HepG2 (cell line): ENCODE results near the gene NAB2. TPM values are rescaled to one million over a fixed set of nuclear protein-coding genes. Genes with fewer than 3 reads are reported as not detected.

Experiments
- ATM ChIP-seq: fragments of 450-650 bp; IDR thresholded peaks from 2 replicates; pipeline ENCODE4 v1.7.1; 2017; ENCODE audit warnings: mild to moderate bottlenecking, borderline replicate concordance
- CCDC6 ChIP-seq: sonication (generic); formaldehyde crosslinking; IDR thresholded peaks from 2 replicates; pipeline ENCODE4 v1.8.1; 2022; ENCODE audit warnings: mild to moderate bottlenecking, missing genetic modification reagents, moderate library complexity
- ERF ChIP-seq: IDR thresholded peaks from 2 replicates; pipeline ENCODE4 v1.6.1; 2018; ENCODE audit warnings: missing biosample characterization, missing genetic modification reagents
- FOXJ3 ChIP-seq: sonication (generic); formaldehyde crosslinking; IDR thresholded peaks from 2 replicates; pipeline ENCODE4 v1.4.0; 2020; ENCODE audit warnings: missing genetic modification reagents, mild to moderate bottlenecking, borderline replicate concordance
- HIVEP1 ChIP-seq: sonication (generic); formaldehyde crosslinking; IDR thresholded peaks from 2 replicates; pipeline ENCODE4 v1.4.0; 2020; ENCODE audit warnings: mild to moderate bottlenecking, missing genetic modification reagents
- HMGA1 ChIP-seq: sonication (generic); formaldehyde crosslinking; conservative IDR thresholded peaks from 2 replicates; pipeline ENCODE4 v1.4.0; 2020; ENCODE audit warnings: missing genetic modification reagents
- HMGXB4 ChIP-seq, 2 experiments: sonication (generic) in 1 of 2; formaldehyde crosslinking in 1 of 2; IDR thresholded peaks; 2 replicates each; pipeline versions ENCODE4 v1.4.0 to v1.6.1; 2018 to 2020; ENCODE audit warnings: missing genetic modification reagents in 2 of 2, borderline replicate concordance in 1 of 2, low read depth in 1 of 2, mild to moderate bottlenecking in 1 of 2, missing biosample characterization in 1 of 2
- IKZF5 ChIP-seq: IDR thresholded peaks from 2 replicates; pipeline ENCODE4 v1.6.1; 2018; ENCODE audit warnings: missing genetic modification reagents, mild to moderate bottlenecking, missing compliant biosample characterization
- KDM1A ChIP-seq: IDR thresholded peaks from 2 replicates; pipeline ENCODE4 v1.6.1; 2016; ENCODE audit warnings: missing compliant biosample characterization
- MTERF4 ChIP-seq: sonication (generic); formaldehyde crosslinking; IDR thresholded peaks from 2 replicates; pipeline ENCODE4 v1.8.0; 2023; ENCODE audit warnings: mild to moderate bottlenecking, missing genetic modification reagents
- PHB2 ChIP-seq: fragments of 450-650 bp; IDR thresholded peaks from 2 replicates; pipeline ENCODE4 v1.6.1; 2018; ENCODE audit not compliant: partially characterized antibody
- POLR2G ChIP-seq: fragments of 200-400 bp; formaldehyde crosslinking; IDR thresholded peaks from 2 replicates; pipeline ENCODE4 v1.6.1; 2018; ENCODE audit warnings: mild to moderate bottlenecking, low read depth, low read length, moderate library complexity
- REL ChIP-seq: sonication (generic); formaldehyde crosslinking; conservative IDR thresholded peaks from 2 replicates; pipeline ENCODE4 v1.8.0; 2022; ENCODE audit warnings: mild to moderate bottlenecking, missing genetic modification reagents, moderate library complexity
- TCF7 ChIP-seq: sonication (generic); IDR thresholded peaks from 2 replicates; pipeline ENCODE4 v1.6.1; 2016; ENCODE audit warnings: antibody characterized with exemption, low read depth
- polyA plus RNA-seq, 8 experiments: library from polyadenylated mRNA; depleted of rRNA in 3 of 8; stranded (reverse) in 7 of 8; unstranded in 1 of 8; fragments of >200 nt; fragmentation: Illumina TruSeq in 4 of 8; extraction: Trizol in 4 of 8; gene quantifications; 2 replicates each; pipeline versions ENCODE4 v1.2.1 to v1.2.3, GENCODE V29; 2011 to 2016; ENCODE audit warnings: low read depth in 4 of 8, missing spikeins in 1 of 8, mixed read lengths in 1 of 8; ENCODE audit not compliant: insufficient read depth in 1 of 8
- total RNA-seq, 5 experiments: library from RNA; depleted of rRNA; stranded (reverse); fragments of >200 nt; fragmentation: Illumina TruSeq; extraction: Trizol; gene quantifications; 2 replicates each; pipeline ENCODE4 v1.2.3, GENCODE V29; 2016; ENCODE audit warnings: low read depth in 1 of 5
- TF ChIP-seq, protein P1 (sequence below): sonication (generic); formaldehyde crosslinking; IDR thresholded peaks from 2 replicates; pipeline ENCODE4 v1.4.0; 2020; ENCODE audit warnings: missing genetic modification reagents
- TF ChIP-seq, protein P2 (sequence below): sonication (generic); formaldehyde crosslinking; IDR thresholded peaks from 2 replicates; pipeline ENCODE4 v1.5.1; 2020; ENCODE audit warnings: missing genetic modification reagents, mild to moderate bottlenecking, borderline replicate concordance
- TF ChIP-seq, protein P3 (sequence below): sonication (generic); formaldehyde crosslinking; IDR thresholded peaks from 2 replicates; pipeline ENCODE4 v1.4.0; 2020; ENCODE audit warnings: missing genetic modification reagents

Gene NAB2
- total and polyA plus RNA-seq, 2 of the 13 experiments (the other 11 are each of a cell fraction or from before 2014, with no cell fraction given): 11.7 to 12.9 TPM

DNA sequence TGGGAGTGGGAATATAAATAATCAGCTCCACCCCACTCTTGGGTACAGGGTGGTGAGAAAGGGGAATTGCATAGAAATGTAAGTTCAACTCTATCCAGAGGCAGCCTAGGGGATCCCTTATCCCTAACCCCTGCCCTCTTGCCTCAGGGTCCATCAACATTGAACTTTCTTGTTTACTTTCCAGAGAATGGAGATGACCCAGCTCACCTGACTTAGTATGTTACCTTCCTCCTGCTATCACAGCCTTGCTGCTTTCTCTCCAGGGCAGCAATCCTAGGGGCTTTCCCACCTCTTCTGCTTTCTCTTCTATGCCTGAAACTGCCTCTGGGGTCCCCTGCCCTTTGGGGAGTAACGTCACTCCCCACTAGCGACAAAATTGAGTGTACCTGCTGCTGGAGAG is 42.0 kb downstream of the NAB2 start (continued):
- TF ChIP-seq, protein P1, sequence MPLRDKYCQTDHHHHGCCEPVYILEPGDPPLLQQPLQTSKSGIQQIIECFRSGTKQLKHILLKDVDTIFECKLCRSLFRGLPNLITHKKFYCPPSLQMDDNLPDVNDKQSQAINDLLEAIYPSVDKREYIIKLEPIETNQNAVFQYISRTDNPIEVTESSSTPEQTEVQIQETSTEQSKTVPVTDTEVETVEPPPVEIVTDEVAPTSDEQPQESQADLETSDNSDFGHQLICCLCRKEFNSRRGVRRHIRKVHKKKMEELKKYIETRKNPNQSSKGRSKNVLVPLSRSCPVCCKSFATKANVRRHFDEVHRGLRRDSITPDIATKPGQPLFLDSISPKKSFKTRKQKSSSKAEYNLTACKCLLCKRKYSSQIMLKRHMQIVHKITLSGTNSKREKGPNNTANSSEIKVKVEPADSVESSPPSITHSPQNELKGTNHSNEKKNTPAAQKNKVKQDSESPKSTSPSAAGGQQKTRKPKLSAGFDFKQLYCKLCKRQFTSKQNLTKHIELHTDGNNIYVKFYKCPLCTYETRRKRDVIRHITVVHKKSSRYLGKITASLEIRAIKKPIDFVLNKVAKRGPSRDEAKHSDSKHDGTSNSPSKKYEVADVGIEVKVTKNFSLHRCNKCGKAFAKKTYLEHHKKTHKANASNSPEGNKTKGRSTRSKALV (CRISPR knock-in tag): no peak
- no peak for TF ChIP-seq CCDC6 (CRISPR knock-in tag)
- TF ChIP-seq HMGA1: no peak
- no peak for TF ChIP-seq ATM
- TF ChIP-seq PHB2: no peak
- peak; percentile 42; the same call in 1 of the 2 replicates for TF ChIP-seq ERF (CRISPR knock-in tag)
- TF ChIP-seq HMGXB4 (CRISPR knock-in tag; IDR thresholded peaks at IDR 0.05; ENCODE audit: borderline replicate concordance in 1 of 2, low read depth in 1 of 2): peak in 1 of 2 experiments; percentile 57; a peak in 1 of 4 replicates
- TF ChIP-seq HIVEP1 (CRISPR knock-in tag): no peak
- no peak for TF ChIP-seq POLR2G
- TF ChIP-seq REL (CRISPR knock-in tag): no peak
- TF ChIP-seq, protein P2, sequence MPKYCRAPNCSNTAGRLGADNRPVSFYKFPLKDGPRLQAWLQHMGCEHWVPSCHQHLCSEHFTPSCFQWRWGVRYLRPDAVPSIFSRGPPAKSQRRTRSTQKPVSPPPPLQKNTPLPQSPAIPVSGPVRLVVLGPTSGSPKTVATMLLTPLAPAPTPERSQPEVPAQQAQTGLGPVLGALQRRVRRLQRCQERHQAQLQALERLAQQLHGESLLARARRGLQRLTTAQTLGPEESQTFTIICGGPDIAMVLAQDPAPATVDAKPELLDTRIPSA (CRISPR knock-in tag): no peak
- TF ChIP-seq, protein P3, sequence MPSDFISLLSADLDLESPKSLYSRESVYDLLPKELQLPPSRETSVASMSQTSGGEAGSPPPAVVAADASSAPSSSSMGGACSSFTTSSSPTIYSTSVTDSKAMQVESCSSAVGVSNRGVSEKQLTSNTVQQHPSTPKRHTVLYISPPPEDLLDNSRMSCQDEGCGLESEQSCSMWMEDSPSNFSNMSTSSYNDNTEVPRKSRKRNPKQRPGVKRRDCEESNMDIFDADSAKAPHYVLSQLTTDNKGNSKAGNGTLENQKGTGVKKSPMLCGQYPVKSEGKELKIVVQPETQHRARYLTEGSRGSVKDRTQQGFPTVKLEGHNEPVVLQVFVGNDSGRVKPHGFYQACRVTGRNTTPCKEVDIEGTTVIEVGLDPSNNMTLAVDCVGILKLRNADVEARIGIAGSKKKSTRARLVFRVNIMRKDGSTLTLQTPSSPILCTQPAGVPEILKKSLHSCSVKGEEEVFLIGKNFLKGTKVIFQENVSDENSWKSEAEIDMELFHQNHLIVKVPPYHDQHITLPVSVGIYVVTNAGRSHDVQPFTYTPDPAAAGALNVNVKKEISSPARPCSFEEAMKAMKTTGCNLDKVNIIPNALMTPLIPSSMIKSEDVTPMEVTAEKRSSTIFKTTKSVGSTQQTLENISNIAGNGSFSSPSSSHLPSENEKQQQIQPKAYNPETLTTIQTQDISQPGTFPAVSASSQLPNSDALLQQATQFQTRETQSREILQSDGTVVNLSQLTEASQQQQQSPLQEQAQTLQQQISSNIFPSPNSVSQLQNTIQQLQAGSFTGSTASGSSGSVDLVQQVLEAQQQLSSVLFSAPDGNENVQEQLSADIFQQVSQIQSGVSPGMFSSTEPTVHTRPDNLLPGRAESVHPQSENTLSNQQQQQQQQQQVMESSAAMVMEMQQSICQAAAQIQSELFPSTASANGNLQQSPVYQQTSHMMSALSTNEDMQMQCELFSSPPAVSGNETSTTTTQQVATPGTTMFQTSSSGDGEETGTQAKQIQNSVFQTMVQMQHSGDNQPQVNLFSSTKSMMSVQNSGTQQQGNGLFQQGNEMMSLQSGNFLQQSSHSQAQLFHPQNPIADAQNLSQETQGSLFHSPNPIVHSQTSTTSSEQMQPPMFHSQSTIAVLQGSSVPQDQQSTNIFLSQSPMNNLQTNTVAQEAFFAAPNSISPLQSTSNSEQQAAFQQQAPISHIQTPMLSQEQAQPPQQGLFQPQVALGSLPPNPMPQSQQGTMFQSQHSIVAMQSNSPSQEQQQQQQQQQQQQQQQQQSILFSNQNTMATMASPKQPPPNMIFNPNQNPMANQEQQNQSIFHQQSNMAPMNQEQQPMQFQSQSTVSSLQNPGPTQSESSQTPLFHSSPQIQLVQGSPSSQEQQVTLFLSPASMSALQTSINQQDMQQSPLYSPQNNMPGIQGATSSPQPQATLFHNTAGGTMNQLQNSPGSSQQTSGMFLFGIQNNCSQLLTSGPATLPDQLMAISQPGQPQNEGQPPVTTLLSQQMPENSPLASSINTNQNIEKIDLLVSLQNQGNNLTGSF (CRISPR knock-in tag): no peak
- TF ChIP-seq KDM1A (CRISPR knock-in tag): peak; percentile 70; the same call in 1 of the 2 replicates
- TF ChIP-seq MTERF4 (CRISPR knock-in tag): no peak
- no peak for TF ChIP-seq IKZF5 (CRISPR knock-in tag)
- peak; percentile 54; the same call in 1 of the 2 replicates for TF ChIP-seq FOXJ3
- TF ChIP-seq TCF7: peak; percentile 33; the same call in 1 of the 2 replicates
